Stimulated activated naive CD8-positive, alpha-beta T cell treated with anti-CD3 and anti-CD28 coated beads, Interleukin-15, amount 100 ng/mL, for 72 hours (primary cell): ENCODE data around the gene ANO9.
"Not testable (repeated sequence)": the region's sequence is repeated elsewhere in the genome, so short reads cannot be mapped to it uniquely, and the experiment has no call there.

Experiments
- ATAC-seq: fragments of 150-1000 bp; cut with Tn5 transposase; 2 replicates; pipeline ENCODE4 v1.10.0; 2021; ENCODE audit warnings: mild to moderate bottlenecking, moderate library complexity
- DNase-seq, 2 donors: peaks; one replicate each; pipeline ENCODE4 v3.0.0; 2021 to 2022
- H3K27ac Mint-ChIP-seq, 2 donors: one replicate each; pipeline ENCODE4 v1.8.0; 2022; ENCODE audit warnings: mild to moderate bottlenecking in 2 of 2, mixed read lengths in 2 of 2, moderate library complexity in 2 of 2
- H3K27me3 Mint-ChIP-seq: one replicate; pipeline ENCODE4 v1.8.0; 2022; ENCODE audit warnings: mixed read lengths
- H3K4me1 Mint-ChIP-seq: one replicate; pipeline ENCODE4 v1.8.0; 2022; ENCODE audit warnings: mild to moderate bottlenecking, mixed read lengths
- H3K4me3 Mint-ChIP-seq, 2 donors: one replicate each; pipeline ENCODE4 v1.8.0; 2022; ENCODE audit warnings: mild to moderate bottlenecking in 2 of 2, mixed read lengths in 2 of 2, moderate library complexity in 1 of 2
- H3K9me3 Mint-ChIP-seq, 2 donors: one replicate each; pipeline ENCODE4 v1.8.0; 2022; ENCODE audit warnings: mixed read lengths in 2 of 2

The ANO9 gene

GRCh38 chr11:447923-448731 lies 6.3 kb upstream of the ANO9 start:
- DNase-seq (peak; percentile 96 to 97), ATAC-seq (peak; percentile 90)
- no peaks in the 10 kb centered on the region for H3K27me3 Mint-ChIP-seq
- H3K4me3 Mint-ChIP-seq = peak overlapping the region; percentile 97 to 98
- peak overlapping the region; percentile 94 to 98 for H3K27ac Mint-ChIP-seq
- peaks cover 35% of the 10 kb centered on the region for H3K4me1 Mint-ChIP-seq
- no peaks in the 10 kb centered on the region for H3K9me3 Mint-ChIP-seq

GRCh38 chr11:446891-447290 lies 5.1 kb upstream of the ANO9 start:
- Mint-ChIP-seq H3K4me3 (peak overlapping the region; percentile 2 to 23), H3K27ac (no peak overlapping the region), H3K9me3 (no peaks in the 10 kb centered on the region), H3K4me1 (peaks cover 29% of the 10 kb centered on the region), H3K27me3 (no peaks in the 10 kb centered on the region)
- DNase-seq (no peak), ATAC-seq (no peak)

GRCh38 chr11:445765-446588 lies 4.2 kb upstream of the ANO9 start:
- ATAC-seq = no peak
- Mint-ChIP-seq H3K9me3 (no peaks in the 10 kb centered on the region), H3K4me3 (no peak overlapping the region), H3K4me1 (peaks cover 24% of the 10 kb centered on the region), H3K27ac (no peak overlapping the region), H3K27me3 (no peaks in the 10 kb centered on the region)
- no peak for DNase-seq

- H3K4me1 Mint-ChIP-seq = peaks cover 36% of the 10 kb centered on the region
- no peak for ATAC-seq
- H3K27me3 Mint-ChIP-seq = no peaks in the 10 kb centered on the region
- H3K27ac Mint-ChIP-seq = no peak overlapping the region
- H3K9me3 Mint-ChIP-seq = no peaks in the 10 kb centered on the region
- DNase-seq = no peak
- no peak overlapping the region for H3K4me3 Mint-ChIP-seq
Observed at GRCh38 chr11:444396-445144, 2.8 kb upstream of the ANO9 start.

- H3K27ac Mint-ChIP-seq = no peak overlapping the region
- no peaks in the 10 kb centered on the region for H3K27me3 Mint-ChIP-seq
- ATAC-seq = no peak
- no peak overlapping the region for H3K4me3 Mint-ChIP-seq
- no peaks in the 10 kb centered on the region for H3K9me3 Mint-ChIP-seq
- peaks cover 35% of the 10 kb centered on the region for H3K4me1 Mint-ChIP-seq
- no peak for DNase-seq
Observed at GRCh38 chr11:443542-444199, 1.9 kb upstream of the ANO9 start.

- Mint-ChIP-seq H3K4me3 (no peak overlapping the region), H3K4me1 (peaks cover 36% of the 10 kb centered on the region), H3K9me3 (no peaks in the 10 kb centered on the region), H3K27me3 (no peaks in the 10 kb centered on the region), H3K27ac (no peak overlapping the region)
- DNase-seq (no peak), ATAC-seq (no peak)
Observed at GRCh38 chr11:442611-443081, 835 bp upstream of the ANO9 start.

- ATAC-seq (no peak), DNase-seq (no peak)
- peaks cover 42% of the 10 kb centered on the region for H3K4me1 Mint-ChIP-seq
Observed at GRCh38 chr11:441043-441417, 781 bp downstream of the ANO9 start.

GRCh38 chr11:440065-441042 lies 1.5 kb downstream of the ANO9 start:
- no peaks in the 10 kb centered on the region for H3K9me3 Mint-ChIP-seq
- no peak for DNase-seq
- peaks cover 42% of the 10 kb centered on the region for H3K4me1 Mint-ChIP-seq
- H3K27ac Mint-ChIP-seq = peak overlapping the region in 1 of 2 donors; percentile 12
- H3K27me3 Mint-ChIP-seq = no peaks in the 10 kb centered on the region
- ATAC-seq = no peak
- H3K4me3 Mint-ChIP-seq = peak overlapping the region; percentile 66 to 75

More at GRCh38 chr11:441043-441417, 781 bp downstream of the ANO9 start:
- Mint-ChIP-seq H3K27me3 (no peaks in the 10 kb centered on the region), H3K9me3 (no peaks in the 10 kb centered on the region), H3K4me3 (peak overlapping the region; percentile 66 to 75), H3K27ac (peak overlapping the region in 1 of 2 donors; percentile 45)

- H3K4me1 Mint-ChIP-seq = peaks cover 42% of the 10 kb centered on the region
- H3K9me3 Mint-ChIP-seq = no peaks in the 10 kb centered on the region
- DNase-seq (no peak), ATAC-seq (no peak)
- peak overlapping the region in 1 of 2 donors; percentile 17 for H3K4me3 Mint-ChIP-seq
- no peak overlapping the region for H3K27ac Mint-ChIP-seq
- H3K27me3 Mint-ChIP-seq = no peaks in the 10 kb centered on the region
Observed at GRCh38 chr11:439315-440064, 2.3 kb downstream of the ANO9 start.

- Mint-ChIP-seq H3K27ac (no peak overlapping the region), H3K4me3 (no peak overlapping the region), H3K4me1 (peaks cover 42% of the 10 kb centered on the region), H3K9me3 (no peaks in the 10 kb centered on the region), H3K27me3 (no peaks in the 10 kb centered on the region)
- no peak for ATAC-seq
- DNase-seq = no peak
Observed at GRCh38 chr11:438101-438844, 3.5 kb downstream of the ANO9 start.

- no peak for ATAC-seq
- Mint-ChIP-seq H3K4me3 (no peak overlapping the region), H3K27ac (no peak overlapping the region), H3K9me3 (no peaks in the 10 kb centered on the region), H3K27me3 (no peaks in the 10 kb centered on the region), H3K4me1 (peaks cover 42% of the 10 kb centered on the region)
- no peak for DNase-seq
Observed at GRCh38 chr11:437228-437870, 4.5 kb downstream of the ANO9 start.

- DNase-seq, H3K4me3 Mint-ChIP-seq, ATAC-seq, H3K9me3 Mint-ChIP-seq, H3K27ac Mint-ChIP-seq, H3K27me3 Mint-ChIP-seq: not testable (repeated sequence)
- peaks cover 29% of the 10 kb centered on the region for H3K4me1 Mint-ChIP-seq
Observed at GRCh38 chr11:434999-435740, 6.6 kb downstream of the ANO9 start.
